ENCODE data around the gene NAALADL2.

- no peak for TF ChIP-seq ZNF335 (CRISPR knock-in tag; IDR thresholded peaks at IDR 0.05)
- no peak for TF ChIP-seq SRSF4 (IDR thresholded peaks at IDR 0.05; ENCODE audit: low read depth, low read length, poor library complexity, severe bottlenecking)
- TF ChIP-seq ZNF326 (CRISPR knock-in tag; IDR thresholded peaks at IDR 0.05; ENCODE audit: borderline replicate concordance): no peak
Observed at GRCh38 chr3:175316799-175317198, 457.7 kb downstream of the NAALADL2 start.
